Transverse colon (tissue), 3 donors: Measurements from ENCODE around the gene DRD2.

Experiments
- POLR2A ChIP-seq: fragments of 450-650 bp; IDR thresholded peaks from one replicate; pipeline ENCODE4 v1.6.1; 2016; ENCODE audit warnings: antibody characterized with exemption, mild to moderate bottlenecking, moderate library complexity
- POLR2AphosphoS5 ChIP-seq, 3 donors: sonication (generic); formaldehyde crosslinking; IDR thresholded peaks; one replicate each; pipeline ENCODE4 v1.6.1; 2016; ENCODE audit warnings: antibody characterized with exemption in 3 of 3

DNA sequence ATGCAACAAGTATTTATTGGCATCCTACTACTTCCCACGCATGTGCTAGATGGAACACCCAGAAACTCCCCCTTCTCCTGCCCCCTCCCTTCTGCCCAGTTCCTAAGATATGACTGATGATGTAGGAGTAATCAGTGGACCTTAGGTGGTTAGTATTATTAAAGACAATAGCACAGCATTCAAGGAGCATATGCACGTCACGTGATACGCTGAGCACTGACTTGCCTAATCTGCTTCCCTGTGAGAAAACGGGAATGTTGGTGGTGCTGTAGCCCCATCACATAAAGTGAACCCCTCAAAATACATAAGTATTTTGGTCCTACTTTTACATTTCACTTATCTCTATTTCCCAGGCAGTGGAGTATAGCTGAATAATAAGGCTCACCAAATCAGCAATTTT is 12.4 kb downstream of the DRD2 start:
- no peak for TF ChIP-seq POLR2A
- TF ChIP-seq POLR2AphosphoS5 (IDR thresholded peaks at IDR 0.05) = no peak
